GM12872 (cell line): ENCODE data around the gene VPS37D.

Experiments
- CTCF ChIP-seq: IDR thresholded peaks from 3 replicates; pipeline ENCODE4 v1.5.1; 2011; ENCODE audit warnings: low read depth, mild to moderate bottlenecking, low read length, moderate library complexity; ENCODE audit not compliant: insufficient read depth

VPS37D gene

GRCh38 chr7:73667344-73668102, at the start of gene VPS37D:
Gene VPS37D (plus strand): TSS chr7:73667831. CDS start chr7:73667959, 128 bp downstream.
- TF ChIP-seq CTCF = peak; percentile 70; the same call in 2 of the 3 replicates

- no peak for TF ChIP-seq CTCF
Observed at GRCh38 chr7:73618538-73618937, 49.1 kb upstream of the VPS37D start.

- no peak for TF ChIP-seq CTCF
Observed at GRCh38 chr7:73621168-73622063, 46.2 kb upstream of the VPS37D start.

- TF ChIP-seq CTCF = no peak
Observed at GRCh38 chr7:73622527-73622908, 45.1 kb upstream of the VPS37D start.

GRCh38 chr7:73622909-73623797, 44.5 kb upstream of the VPS37D start:
- TF ChIP-seq CTCF = no peak

GRCh38 chr7:73623798-73624668, 43.6 kb upstream of the VPS37D start, which contains the start of gene MLXIPL:
Gene MLXIPL (minus strand): TSS chr7:73624522. CDS start chr7:73624492, 30 bp downstream.
- no peak for TF ChIP-seq CTCF
